Stimulated activated CD4-positive, alpha-beta T cell treated with anti-CD3 and anti-CD28 coated beads, Interleukin-12 subunit alpha, Interleukin-12 subunit beta, amount 100 ng/mL, for 4 hours (primary cell): ENCODE data around the gene ZG16B.

Experiments used
- DNase-seq: peaks from one replicate; pipeline ENCODE4 v3.0.0-alpha.2; 2020

Gene ZG16B

DNA sequence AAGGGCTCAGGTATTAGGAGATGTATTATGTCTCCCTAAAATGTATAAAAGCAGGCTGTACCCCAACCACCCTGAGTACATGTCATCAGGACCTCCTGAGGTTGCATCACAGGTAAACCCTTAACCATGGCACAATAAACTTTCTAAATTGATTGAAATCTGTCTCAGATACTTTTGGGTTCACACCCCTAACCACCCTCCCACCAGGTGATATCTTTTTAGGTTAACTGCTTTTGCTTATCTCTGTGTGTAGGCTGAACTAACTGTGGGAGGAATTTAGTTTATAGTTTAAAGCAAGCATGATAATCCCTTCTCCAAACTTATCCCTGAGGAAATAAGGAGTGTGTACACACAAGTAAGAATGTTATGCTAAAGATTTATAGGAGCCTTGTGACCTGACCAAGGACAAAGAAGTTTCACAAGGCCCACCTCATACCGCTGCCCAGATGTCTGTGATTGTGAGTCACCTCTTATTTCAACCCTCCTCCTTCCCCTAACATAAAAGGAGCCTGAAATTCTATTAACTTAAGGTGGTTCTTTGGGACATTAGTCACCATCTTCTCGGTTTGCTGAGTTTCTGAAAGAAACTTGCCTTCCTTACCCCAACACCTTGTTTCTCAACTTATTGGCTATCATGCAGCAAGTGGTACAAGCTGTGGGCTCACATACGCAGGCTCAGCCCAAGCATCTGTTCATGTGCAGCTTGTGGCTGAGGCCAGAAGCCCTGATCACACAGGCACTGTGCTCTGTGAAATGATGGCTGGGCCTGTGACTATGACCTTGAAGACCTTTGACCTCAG lies 16.6 kb downstream of the ZG16B start:
- DNase-seq, result no peak

DNA sequence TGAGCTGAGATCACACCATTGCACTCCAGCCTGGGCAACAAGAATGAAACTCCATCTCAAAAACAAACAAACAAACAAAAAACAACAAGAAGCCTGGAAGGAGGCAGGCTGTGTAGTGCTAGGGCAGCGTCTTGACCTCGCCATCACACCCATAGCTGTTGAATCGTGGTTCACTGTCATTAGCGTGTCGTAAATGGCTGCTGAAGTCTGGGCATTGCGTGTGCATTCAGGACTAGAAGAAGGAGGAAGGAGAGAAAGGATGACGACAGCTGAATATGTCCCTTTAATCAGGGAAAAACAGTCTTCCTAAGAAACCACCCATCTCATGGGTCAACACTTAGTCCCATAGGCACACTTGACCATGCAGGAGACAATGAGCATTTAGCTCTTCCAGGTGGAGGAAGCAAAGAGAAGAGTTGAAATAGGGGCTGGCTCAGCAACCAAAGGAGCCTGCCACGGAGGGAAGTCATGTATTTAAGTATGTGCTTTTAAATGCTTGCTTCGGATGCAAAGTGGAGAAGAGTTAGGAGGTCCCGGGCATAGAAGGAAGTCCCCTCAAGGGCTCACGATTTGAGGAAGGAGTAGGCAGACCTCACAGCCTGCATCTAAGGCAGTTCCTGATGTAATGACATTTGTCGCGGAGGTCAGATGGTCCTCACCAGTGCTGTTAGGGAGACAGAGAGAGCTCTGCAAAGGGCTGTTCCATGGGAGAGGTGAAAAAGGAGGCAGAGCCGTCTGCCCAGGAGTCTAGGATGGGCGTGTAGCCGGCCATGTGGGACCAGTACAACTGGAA lies 19.0 kb downstream of the ZG16B start:
- DNase-seq, result no peak

DNA sequence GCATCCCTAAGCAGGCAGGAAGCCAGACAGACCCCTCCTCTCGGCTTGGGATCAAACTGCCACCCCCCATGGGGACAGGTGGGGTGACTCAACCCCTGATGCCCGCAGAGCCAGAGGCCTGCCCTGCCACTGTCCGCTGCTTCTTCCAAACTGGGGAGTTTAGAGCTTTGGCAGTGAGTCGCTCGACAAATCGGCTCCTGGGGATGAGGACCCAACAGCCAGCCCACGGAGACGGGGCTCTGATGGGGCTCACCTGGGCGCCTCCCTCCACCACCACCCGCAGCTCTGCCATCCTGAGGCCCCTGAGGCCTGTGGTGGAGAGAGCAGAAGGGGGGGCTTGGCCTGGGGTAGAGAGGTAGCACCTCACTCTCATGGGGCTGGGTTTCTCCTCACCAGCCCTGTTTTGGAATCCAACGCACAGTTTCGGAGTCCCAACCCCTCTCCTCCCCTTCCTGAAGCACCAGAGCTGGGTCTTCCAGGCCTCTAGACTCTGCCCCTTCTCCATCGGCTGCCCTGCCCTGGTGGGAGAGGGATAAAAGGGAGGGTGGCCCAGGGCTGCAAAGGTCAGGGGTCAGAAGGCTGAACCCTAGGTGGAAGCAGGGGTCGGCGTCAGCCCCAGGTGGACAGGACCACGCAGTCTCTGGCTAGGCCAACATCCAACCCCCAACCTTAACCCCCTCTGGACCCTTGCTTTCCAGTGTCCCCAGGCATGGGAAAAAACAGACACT lies 22.1 kb downstream of the ZG16B start:
- DNase-seq, result no peak

DNA sequence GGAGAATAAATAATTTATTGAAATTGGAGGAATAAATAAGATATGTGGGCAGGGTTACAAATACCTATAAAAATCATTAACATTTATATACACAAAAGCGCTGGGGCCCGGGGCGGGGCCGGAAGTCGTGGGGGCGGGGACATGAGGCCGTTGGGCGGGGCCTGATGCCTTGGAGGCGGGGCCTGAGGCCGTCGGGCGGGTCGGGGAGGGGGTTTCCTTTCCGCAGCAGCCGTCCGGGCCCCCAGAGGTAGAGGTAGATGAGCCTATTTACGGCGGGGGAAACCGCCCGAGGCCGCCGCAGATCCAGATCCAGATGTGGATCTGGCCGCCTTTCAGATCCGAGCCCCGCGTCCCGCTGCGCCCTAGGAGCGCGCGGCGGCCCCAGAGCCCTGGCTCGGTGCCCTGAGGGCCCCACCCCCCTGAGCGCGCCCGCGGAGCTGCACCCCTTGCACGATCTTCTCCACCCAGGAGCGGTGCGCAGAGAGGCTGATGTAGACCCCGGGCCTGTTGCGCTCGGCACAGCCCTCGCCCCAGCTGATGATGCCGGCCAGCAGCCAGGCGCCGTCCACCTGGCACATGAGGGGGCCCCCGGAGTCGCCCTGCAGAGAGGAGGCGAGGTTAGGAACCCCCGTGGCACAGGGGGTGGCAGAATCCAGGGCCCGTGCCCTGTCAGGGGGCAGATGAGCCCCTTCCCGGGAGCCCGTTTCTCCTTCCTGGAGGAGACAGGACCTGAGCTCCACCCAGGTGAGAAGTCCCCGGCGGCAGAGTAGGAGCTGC lies 22.8 kb downstream of the ZG16B start:
- no peak for DNase-seq

DNA sequence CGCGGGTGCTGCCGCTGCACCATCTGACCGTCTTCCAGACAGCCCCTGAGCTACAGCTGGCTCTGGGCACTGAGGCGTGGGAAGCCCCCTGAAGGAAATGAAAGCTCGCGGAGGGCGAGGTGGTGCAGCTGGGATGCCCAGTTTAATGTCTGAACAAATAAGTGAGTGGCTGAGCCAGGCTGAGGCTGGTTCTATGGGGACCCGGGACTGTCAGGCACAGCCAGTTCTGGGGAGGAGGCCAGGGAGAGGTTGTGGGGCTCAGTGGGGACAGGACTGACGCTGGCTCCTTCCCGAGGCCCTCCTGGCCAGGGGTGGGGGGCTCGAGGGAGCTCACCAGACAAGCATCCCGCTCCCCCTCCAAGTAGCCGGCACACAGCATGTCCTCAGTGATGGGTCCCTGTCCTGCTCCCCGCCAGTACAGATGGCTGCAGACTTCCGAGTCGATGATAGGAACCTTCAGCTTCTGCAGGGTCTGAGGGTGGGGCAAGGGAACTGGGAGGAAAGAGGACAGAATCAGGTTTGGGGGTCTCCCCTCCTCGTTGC lies 23.5 kb downstream of the ZG16B start:
- DNase-seq, result no peak

DNA sequence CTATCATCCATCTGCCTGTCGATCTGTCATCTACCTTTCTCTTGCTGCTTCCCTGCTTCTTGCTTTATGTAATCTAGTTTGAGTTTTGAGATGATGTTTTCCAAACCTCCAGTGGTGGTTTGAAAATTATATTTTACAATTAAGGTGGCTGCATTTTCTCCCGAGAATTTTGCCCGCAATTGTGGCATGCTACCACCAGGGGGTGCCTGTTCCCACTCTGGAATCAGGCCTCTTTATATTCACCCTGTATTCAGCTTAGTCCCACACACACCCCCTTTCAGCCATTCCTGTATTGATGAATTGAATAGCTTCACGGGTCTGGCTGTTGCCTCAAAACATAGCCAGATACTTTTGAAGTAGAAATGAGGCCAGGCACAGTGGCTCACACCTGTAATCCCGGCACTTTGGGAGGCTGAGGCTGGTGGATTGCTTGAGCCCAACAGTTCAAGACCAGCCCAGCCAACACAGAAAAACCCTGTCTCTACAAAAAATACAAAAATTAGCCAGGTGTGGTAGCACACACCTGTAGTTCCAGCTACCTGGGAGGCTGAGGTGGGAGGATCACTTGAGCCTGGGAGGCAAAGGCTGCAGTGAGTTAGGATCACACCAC lies 24.7 kb downstream of the ZG16B start:
- DNase-seq, result no peak

DNA sequence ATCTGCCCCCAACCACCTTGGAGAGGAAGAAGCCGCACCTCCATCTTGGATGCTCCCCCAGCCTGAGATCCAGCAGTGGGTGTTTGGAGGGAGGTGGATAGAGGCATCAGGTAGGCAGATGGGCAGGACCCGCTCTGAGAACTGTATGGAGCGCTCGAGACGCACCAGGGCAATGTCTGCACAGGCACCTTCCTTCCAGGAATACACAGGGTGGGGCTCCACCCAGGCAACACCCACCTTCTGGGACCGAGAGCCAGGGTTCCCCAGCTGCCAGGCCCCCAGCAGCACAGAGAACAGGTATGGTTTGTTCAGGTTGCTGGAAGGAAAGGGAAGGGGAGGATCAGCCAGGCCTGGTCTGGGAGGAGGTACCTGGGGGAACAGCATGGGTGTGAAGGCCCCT lies 25.4 kb downstream of the ZG16B start:
- no peak for DNase-seq

DNA sequence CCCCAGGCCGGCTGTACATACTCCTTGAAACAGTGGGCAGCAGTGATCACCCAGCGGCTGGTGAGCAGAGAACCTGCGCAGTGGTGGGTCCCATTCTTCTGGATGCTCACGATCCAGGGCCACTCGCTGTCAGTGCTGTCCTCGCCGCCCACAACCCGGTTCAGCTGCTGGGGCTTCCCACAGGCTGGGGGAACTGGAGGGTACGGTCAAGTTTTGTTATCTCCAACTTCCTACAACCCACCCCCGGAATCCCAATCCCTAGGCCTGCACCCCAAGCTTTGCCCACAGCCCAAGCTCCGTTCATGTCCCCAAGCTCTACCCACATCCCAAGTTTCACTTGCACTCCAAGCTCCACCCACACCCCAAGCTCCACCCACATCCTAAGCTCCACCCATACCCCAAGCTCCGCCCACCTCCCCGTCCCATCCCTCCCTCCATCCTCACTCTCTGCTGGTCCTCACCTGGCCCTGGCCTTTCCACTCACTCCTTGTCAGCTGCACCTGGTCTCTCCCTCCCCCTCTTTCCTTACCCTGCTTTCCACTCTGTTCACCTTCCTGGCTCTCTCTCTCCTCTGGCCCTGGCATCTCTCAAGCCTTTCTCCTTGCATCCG lies 26.1 kb downstream of the ZG16B start:
- DNase-seq, result no peak

DNA sequence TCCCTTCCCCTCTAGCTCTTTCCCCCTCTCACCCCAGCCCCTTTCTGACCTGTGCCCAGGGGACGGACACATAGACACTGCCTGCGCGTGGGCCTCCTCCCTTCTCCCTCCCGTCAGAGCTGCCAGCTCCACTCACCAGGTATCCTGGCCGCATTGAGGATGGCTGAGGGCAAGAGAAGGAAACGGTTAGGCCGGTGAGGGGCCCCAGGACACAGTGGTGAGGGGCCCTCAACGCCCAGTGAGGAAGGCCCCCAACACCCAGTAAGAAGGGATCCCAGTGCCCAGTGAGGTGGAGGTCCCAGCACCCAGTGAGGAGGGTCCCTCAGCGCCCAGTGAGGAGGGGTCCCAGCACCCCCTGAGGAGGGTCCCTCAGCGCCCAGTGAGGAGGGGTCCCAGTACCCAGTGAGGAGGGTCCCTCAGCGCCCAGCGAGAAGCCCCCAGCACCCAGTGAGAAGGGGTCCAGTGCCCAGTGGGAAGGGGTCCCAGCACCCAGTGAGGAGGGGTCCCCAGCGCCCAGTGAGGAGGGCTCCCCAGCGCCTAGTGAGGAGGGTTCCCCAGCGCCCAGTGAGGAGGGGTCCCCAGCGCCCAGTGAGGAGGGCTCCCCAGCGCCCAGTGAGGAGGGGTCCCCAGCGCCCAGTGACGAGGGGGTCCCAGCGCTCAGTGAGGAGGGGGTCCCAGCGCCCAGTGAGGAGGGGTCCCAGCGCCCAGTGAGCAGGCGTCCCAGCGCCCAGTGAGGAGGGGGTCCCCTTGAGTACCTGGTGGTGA lies 26.8 kb downstream of the ZG16B start:
- no peak for DNase-seq

DNA sequence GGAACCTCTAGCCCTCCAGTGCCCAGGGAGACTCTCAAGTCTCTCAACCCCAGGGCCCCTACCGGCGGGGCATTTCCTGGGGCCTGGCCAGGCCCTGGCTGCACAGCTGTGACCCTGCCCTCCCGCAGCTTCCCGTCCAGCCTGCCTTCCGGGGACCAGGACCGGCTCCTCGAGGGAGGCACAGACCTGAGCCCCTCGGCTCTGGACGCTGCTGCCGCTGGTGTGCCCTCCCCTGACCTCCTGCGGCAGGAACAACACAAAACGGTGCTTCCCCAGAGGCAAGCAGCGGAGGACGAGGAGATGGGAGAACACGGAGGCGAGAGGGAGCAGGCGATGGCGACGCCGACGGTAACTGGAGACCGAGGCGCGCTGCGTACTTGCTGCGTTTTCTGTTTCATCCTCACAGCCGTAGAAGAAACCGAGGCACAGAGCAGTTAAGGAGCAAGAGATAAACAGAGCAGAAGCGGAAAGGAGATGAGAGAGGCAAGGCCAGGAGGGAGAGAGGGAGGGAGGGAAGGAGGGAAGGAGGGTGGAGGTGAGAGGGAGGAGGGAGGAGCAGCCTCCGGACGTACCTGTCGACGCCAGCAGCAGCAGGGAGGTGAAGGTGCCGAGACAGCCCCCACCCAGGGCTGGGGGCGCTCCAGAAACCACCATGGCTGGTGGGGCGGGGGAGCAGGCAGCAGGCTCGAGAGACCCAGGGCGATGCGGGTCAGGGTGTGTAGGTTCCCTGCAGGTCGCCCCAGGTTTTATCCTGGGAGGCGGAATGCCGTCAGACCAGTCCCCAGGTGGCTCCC lies 27.5 kb downstream of the ZG16B start, which contains the start of gene PRSS22:
TSS of gene PRSS22 (minus strand) at position 720 of the 794 bp plus-strand sequence. CDS start at position 654, 66 bp downstream.
- DNase-seq, result no peak

DNA sequence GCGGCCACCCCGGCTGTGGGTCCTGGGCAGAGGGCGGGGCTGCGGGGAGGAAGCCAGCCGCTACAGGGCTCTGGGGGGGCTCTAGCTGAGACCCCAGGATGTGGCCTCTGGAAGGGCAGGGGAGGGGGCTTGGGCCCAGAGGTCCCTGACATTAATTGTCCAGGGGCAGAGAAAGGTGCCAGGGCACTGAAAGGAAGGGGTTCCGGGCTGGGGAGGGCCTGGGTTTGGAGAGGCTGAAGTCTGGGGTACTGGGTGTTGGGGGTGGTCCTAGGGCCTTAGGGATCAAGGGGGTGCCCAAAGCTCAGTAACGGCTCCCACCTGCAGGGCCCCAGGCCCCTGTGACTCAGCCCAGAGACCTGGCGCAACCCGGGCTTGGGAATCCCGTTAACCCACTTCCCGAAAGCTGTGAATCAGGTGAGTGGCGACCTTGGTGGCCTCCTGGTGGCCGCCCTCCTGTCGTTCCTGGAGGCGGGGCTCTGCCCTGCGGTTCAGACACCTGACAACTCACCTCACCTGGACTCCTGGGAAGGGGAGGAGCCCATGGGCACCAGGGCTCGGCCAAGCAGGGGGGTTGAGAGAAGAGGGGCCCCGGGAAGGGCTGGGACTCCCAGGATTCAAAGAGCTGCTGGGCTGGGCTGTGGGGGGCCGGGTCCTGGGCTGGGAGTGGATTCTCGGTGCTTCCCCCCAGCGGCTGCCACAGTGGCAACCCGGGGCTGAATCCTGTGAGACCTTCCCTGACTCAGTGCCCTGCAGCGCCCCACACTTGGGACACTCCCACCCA lies 28.3 kb downstream of the ZG16B start:
- DNase-seq, result no peak

DNA sequence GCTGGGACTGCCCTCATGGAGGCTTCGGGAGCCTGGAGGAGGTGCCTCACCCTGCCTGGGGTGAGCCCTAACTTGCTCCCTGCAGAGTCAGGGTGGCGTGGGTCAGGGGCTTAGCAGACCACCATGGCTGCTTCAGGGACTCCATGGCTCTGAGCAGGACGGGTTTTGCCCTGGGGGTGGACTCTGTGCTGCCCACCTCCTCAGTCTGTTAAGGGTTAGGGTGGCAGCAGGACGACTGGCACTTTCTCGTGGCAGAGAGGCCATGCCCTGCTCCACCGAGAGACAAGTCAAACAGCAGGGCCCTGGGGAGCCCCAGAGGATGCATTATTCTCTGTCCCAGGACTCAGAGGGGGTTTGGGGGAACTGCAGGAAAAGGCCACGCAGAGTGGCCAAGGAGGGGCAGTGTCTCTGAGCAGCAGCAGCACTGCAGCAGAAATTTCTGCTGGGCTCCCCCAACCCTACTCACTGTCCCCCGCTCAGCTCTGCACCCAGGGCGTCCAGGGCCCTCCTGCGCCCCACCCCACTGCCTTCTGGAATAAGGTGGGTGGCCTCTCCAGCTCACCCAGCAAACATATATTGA lies 29.7 kb downstream of the ZG16B start:
- no peak for DNase-seq

DNA sequence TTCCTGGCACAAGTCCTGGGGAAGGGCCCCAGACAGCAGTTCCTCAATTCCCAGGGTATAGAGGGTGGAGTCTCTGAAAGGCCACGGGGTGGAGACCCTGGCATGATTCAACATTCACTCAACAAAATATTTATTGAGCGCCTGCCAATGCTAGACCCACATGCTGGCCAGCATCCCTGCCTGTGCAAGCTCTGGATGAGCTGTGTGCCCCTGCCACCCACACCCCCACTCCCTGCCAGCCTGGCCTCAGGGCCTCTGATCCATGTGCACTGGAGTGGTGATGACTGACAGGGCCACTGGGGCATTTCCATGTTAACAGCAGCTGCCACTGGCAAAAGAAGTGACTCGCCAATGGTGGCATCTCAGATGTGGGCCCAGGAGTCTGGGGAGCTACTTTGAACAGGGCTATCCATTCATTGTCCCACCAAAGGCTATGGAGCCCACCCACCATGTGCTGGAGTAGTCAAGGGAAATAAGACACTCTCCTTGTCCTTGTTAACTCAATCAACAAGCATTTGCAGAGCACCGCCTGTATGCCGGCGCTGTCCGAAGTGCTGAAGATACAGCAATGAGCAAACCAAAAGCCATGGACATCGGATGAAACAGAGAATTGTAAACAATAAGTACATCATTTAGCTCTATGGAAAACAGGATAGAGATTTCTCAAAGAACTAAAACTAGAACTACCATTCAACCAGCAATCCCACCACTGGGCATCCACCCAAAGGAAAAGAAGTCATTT lies 30.9 kb downstream of the ZG16B start:
- DNase-seq, result no peak

DNA sequence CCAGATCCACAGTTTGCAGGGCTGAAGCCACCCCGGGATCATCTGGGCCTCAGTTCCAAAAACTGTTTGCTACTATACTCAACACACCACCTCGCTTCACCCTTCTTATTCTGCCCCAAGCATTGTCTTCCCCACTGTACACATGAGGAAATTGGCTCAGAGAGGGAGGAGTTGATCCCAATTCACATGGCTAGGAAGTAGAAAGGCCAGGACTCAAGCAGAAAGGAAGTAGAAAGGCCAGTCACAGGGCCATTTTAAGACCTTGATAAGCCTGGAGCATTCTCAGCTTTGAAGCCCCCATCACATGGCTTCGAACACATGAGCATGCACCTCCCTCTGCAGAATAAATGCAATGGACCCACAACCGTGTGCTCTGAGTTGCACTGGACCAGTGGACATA lies 35.5 kb downstream of the ZG16B start:
- DNase-seq, result no peak

DNA sequence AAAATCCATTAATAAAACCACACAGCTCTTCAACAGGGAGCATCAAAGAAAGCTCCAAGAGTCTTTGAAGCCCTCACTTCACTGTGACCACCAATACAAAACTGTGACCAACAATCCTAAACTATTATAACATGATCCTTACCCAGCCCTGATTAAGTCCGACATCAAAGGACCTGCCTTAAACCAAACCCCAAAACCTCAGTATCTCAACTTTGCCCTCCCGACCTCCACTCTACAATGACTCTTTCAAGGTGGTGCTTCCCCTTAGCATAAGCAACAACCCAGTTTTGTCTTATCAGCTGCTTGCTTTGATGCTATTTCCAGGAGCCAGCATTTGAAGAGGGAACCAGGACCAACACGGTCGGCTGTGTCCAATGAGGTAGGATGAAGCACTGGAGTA lies 36.3 kb downstream of the ZG16B start:
- no peak for DNase-seq

DNA sequence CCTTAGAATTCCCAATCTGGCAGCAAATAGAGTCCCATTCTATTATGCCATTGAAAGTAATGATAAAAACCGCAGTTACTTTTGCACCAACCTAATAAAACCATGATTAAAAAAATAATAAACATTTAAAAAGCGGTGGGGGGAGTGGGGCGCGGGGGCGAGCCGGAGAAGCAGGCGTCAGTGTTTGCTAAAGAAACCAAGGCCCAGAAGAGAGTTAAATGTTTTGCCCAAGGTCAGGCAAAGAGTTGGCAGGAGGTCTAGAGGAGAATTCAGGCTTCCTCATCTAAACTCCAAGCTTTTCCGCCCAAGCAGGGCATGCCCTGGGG lies 37.5 kb downstream of the ZG16B start:
- no peak for DNase-seq

DNA sequence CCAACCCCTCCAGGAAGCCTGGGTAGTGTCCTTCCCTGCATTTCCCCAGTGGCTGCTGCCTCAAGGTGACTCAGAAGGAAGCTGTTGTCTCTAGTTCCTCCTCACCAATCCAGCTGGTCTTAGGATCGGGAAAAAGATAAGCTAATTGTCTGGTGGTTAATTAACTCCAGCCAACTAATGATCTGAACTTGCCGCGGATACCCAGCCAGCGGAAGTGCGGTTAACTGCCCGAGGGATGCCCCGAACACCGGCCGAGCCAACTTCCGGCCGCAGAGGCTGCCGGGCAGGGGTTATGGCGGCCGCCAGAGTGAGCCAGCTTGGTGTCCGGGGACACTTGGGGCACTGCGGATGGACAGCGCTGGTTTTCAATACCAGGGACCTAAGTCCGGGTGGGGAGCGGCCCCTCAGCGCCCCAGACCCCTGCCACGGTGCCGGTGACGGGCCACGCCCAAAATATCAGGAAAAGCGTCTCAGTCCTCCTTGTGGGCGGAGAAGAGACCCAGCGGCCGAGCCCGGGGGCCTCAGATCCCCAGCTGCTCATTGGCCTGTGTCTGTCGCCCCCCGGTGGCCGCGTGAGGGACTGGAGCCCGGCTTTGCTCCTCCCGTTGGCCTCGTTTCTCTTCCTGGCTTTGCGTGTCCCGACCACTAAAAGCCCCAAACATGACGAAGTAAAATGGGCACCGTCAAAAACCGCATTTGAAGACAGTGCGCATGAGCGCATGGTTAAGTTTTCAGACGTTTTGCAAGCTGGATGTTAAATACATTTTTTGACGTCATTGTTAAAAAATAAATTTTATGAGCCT lies 38.1 kb downstream of the ZG16B start:
- peak; percentile 96 for DNase-seq
